ENCODE measurements around the gene TMEM236.

The TMEM236 gene

GRCh38 chr10:17793823-17794644 lies 42.0 kb downstream of the TMEM236 start:
- TF ChIP-seq TAF1 (IDR thresholded peaks at IDR 0.05; ENCODE audit: borderline replicate concordance, insufficient read depth, low read length) (no peak), POLR2AphosphoS5 (IDR thresholded peaks at IDR 0.05; ENCODE audit: low read depth, low read length) (no peak)

- TF ChIP-seq FOXP2 (optimal IDR thresholded peaks at IDR 0.05; ENCODE audit: borderline replicate concordance, extremely low read depth, extremely low read length, insufficient read depth): no peak
- TF ChIP-seq POLR2AphosphoS5 (IDR thresholded peaks at IDR 0.05; ENCODE audit: low read depth, low read length): no peak
- TF ChIP-seq REST (IDR thresholded peaks at IDR 0.05; ENCODE audit: insufficient read depth in 1 of 2, low read depth in 2 of 2, low read length in 2 of 2): no peak
- TF ChIP-seq SIN3A (IDR thresholded peaks at IDR 0.05; ENCODE audit: borderline replicate concordance, insufficient read depth, low read length): no peak
- TF ChIP-seq TAF1 (IDR thresholded peaks at IDR 0.05; ENCODE audit: borderline replicate concordance, insufficient read depth, low read length): no peak
Observed at GRCh38 chr10:17795083-17795482, 43.1 kb downstream of the TMEM236 start.

- TF ChIP-seq FOXP2 (optimal IDR thresholded peaks at IDR 0.05; ENCODE audit: borderline replicate concordance, extremely low read depth, extremely low read length, insufficient read depth): no peak
- TF ChIP-seq TAF1 (IDR thresholded peaks at IDR 0.05; ENCODE audit: borderline replicate concordance, insufficient read depth, low read length): no peak
- no peak for TF ChIP-seq SIN3A (IDR thresholded peaks at IDR 0.05; ENCODE audit: borderline replicate concordance, insufficient read depth, low read length)
- TF ChIP-seq POLR2AphosphoS5 (IDR thresholded peaks at IDR 0.05; ENCODE audit: low read depth, low read length): no peak
- no peak for TF ChIP-seq REST (IDR thresholded peaks at IDR 0.05; ENCODE audit: insufficient read depth in 1 of 2, low read depth in 2 of 2, low read length in 2 of 2)
Observed at GRCh38 chr10:17795813-17796594, 44.0 kb downstream of the TMEM236 start.

- no peak for TF ChIP-seq REST (IDR thresholded peaks at IDR 0.05; ENCODE audit: insufficient read depth in 1 of 2, low read depth in 2 of 2, low read length in 2 of 2)
- no peak for TF ChIP-seq SIN3A (IDR thresholded peaks at IDR 0.05; ENCODE audit: borderline replicate concordance, insufficient read depth, low read length)
- no peak for TF ChIP-seq FOXP2 (optimal IDR thresholded peaks at IDR 0.05; ENCODE audit: borderline replicate concordance, extremely low read depth, extremely low read length, insufficient read depth)
- TF ChIP-seq POLR2AphosphoS5 (IDR thresholded peaks at IDR 0.05; ENCODE audit: low read depth, low read length): no peak
Observed at GRCh38 chr10:17801507-17801906, 49.5 kb downstream of the TMEM236 start.

- TF ChIP-seq FOXP2 (optimal IDR thresholded peaks at IDR 0.05; ENCODE audit: borderline replicate concordance, extremely low read depth, extremely low read length, insufficient read depth): no peak
- no peak for TF ChIP-seq SIN3A (IDR thresholded peaks at IDR 0.05; ENCODE audit: borderline replicate concordance, insufficient read depth, low read length)
- no peak for TF ChIP-seq REST (IDR thresholded peaks at IDR 0.05; ENCODE audit: insufficient read depth in 1 of 2, low read depth in 2 of 2, low read length in 2 of 2)
- no peak for TF ChIP-seq TAF1 (IDR thresholded peaks at IDR 0.05; ENCODE audit: borderline replicate concordance, insufficient read depth, low read length)
- no peak for TF ChIP-seq POLR2AphosphoS5 (IDR thresholded peaks at IDR 0.05; ENCODE audit: low read depth, low read length)
Observed at GRCh38 chr10:17802350-17802749, 50.3 kb downstream of the TMEM236 start.

All from PFSK-1 (cell line).